Medulla oblongata (tissue), 1 donor: ENCODE results near the gene GRB10.
A peak's percentile ranks its signal among the peaks of the same experiment; 100 is the strongest.

Experiments used
- DNase-seq: peaks from one replicate; pipeline ENCODE4 v3.0.0-alpha.2; 2015; ENCODE audit errors: extremely low spot score

The GRB10 gene

GRCh38 chr7:50695026-50695425 lies 87.7 kb downstream of the GRB10 start:
- no peak for DNase-seq

GRCh38 chr7:50693455-50694130 lies 89.1 kb downstream of the GRB10 start:
- DNase-seq: no peak

GRCh38 chr7:50690541-50691011 lies 92.1 kb downstream of the GRB10 start:
- peak; percentile 73 for DNase-seq

GRCh38 chr7:50688226-50688590 lies 94.5 kb downstream of the GRB10 start:
- no peak for DNase-seq

GRCh38 chr7:50687575-50688225 lies 95.0 kb downstream of the GRB10 start:
- DNase-seq: no peak

- DNase-seq: no peak
Observed at GRCh38 chr7:50687096-50687495, 95.6 kb downstream of the GRB10 start.

- DNase-seq: no peak
Observed at GRCh38 chr7:50685135-50686065, 97.3 kb downstream of the GRB10 start.

- no peak for DNase-seq
Observed at GRCh38 chr7:50684713-50685075, 98.0 kb downstream of the GRB10 start.

- DNase-seq: no peak
Observed at GRCh38 chr7:50684011-50684712, 98.5 kb downstream of the GRB10 start.

- no peak for DNase-seq
Observed at GRCh38 chr7:50682573-50682972, 100.1 kb downstream of the GRB10 start.

- no peak for DNase-seq
Observed at GRCh38 chr7:50682079-50682478, 100.6 kb downstream of the GRB10 start.

GRCh38 chr7:50681432-50682045 lies 101.2 kb downstream of the GRB10 start:
- DNase-seq: no peak

- peak; percentile 86 for DNase-seq
Observed at GRCh38 chr7:50679218-50680007, 103.3 kb downstream of the GRB10 start.

- no peak for DNase-seq
Observed at GRCh38 chr7:50678586-50678985, 104.1 kb downstream of the GRB10 start.

- no peak for DNase-seq
Observed at GRCh38 chr7:50677638-50677996, 105.1 kb downstream of the GRB10 start.

- peak; percentile 71 for DNase-seq
Observed at GRCh38 chr7:50676740-50677637, 105.7 kb downstream of the GRB10 start.

GRCh38 chr7:50676079-50676478 lies 106.6 kb downstream of the GRB10 start:
- DNase-seq: no peak

GRCh38 chr7:50674896-50675835 lies 107.5 kb downstream of the GRB10 start:
- no peak for DNase-seq
